PFSK-1 (cell line): ENCODE measurements around the gene ACTN4.

Source experiments
- FOXP2 ChIP-seq: optimal IDR thresholded peaks from 2 replicates; pipeline ENCODE3; 2011; ENCODE audit warnings: borderline replicate concordance, control low read depth, inconsistent platforms; ENCODE audit not compliant: insufficient read depth; ENCODE audit errors: extremely low read length, extremely low read depth
- POLR2AphosphoS5 ChIP-seq: IDR thresholded peaks from 2 replicates; pipeline ENCODE4 v1.6.1; 2012; ENCODE audit warnings: low read depth, mild to moderate bottlenecking, control low read depth, low read length, moderate library complexity
- REST ChIP-seq, 2 experiments: IDR thresholded peaks; 2 replicates each; pipeline versions ENCODE4 v1.6.1 to v1.8.0; 2011 to 2012; ENCODE audit warnings: low read depth in 2 of 2, low read length in 2 of 2, control low read depth in 1 of 2, inconsistent platforms in 1 of 2, mild to moderate bottlenecking in 1 of 2, moderate library complexity in 1 of 2; ENCODE audit not compliant: insufficient read depth in 1 of 2
- SIN3A ChIP-seq: IDR thresholded peaks from 2 replicates; pipeline ENCODE4 v1.6.1; 2012; ENCODE audit warnings: mild to moderate bottlenecking, low read length, moderate library complexity, borderline replicate concordance; ENCODE audit not compliant: insufficient read depth
- TAF1 ChIP-seq: IDR thresholded peaks from 2 replicates; pipeline ENCODE4 v1.6.1; 2012; ENCODE audit warnings: low read length, control low read depth, borderline replicate concordance; ENCODE audit not compliant: insufficient read depth

Gene ACTN4

GRCh38 chr19:38684862-38685665, 37.6 kb downstream of the ACTN4 start:
- TF ChIP-seq POLR2AphosphoS5: no peak
- no peak for TF ChIP-seq FOXP2
- no peak for TF ChIP-seq SIN3A
- TF ChIP-seq TAF1: no peak
- TF ChIP-seq REST (IDR thresholded peaks at IDR 0.05; ENCODE audit: insufficient read depth in 1 of 2, low read depth in 2 of 2, low read length in 2 of 2): no peak

GRCh38 chr19:38685666-38686529, 38.4 kb downstream of the ACTN4 start:
- TF ChIP-seq REST (IDR thresholded peaks at IDR 0.05; ENCODE audit: insufficient read depth in 1 of 2, low read depth in 2 of 2, low read length in 2 of 2): no peak
- no peak for TF ChIP-seq FOXP2
- no peak for TF ChIP-seq TAF1

GRCh38 chr19:38686530-38686888, 39.1 kb downstream of the ACTN4 start:
- TF ChIP-seq POLR2AphosphoS5 (no peak), TAF1 (no peak), FOXP2 (no peak)

- TF ChIP-seq SIN3A (no peak), POLR2AphosphoS5 (no peak), TAF1 (no peak), REST (IDR thresholded peaks at IDR 0.05; ENCODE audit: insufficient read depth in 1 of 2, low read depth in 2 of 2, low read length in 2 of 2) (no peak), FOXP2 (no peak)
These were observed 40.5 kb downstream of the ACTN4 start for GRCh38 chr19:38687837-38688378.

GRCh38 chr19:38690146-38690545, 42.7 kb downstream of the ACTN4 start:
- no peak for TF ChIP-seq TAF1

GRCh38 chr19:38690832-38691231, 43.4 kb downstream of the ACTN4 start:
- TF ChIP-seq POLR2AphosphoS5 (no peak), REST (IDR thresholded peaks at IDR 0.05; ENCODE audit: insufficient read depth in 1 of 2, low read depth in 2 of 2, low read length in 2 of 2) (no peak), FOXP2 (no peak), TAF1 (no peak), SIN3A (no peak)
